Esophagus squamous epithelium (tissue), 5 donors: Measurements from ENCODE around the gene PEX14. TPM values are rescaled to one million over a fixed set of nuclear protein-coding genes. Genes with fewer than 3 reads are reported as not detected.

ENCODE experiments used
- DNase-seq: peaks from one replicate; lab custom pipeline; 2025; lab: John Stamatoyannopoulos, UW
- H3K27ac ChIP-seq, 4 donors: fragments of 200-600 bp; sonication (generic); one replicate each; pipeline ENCODE4 v1.5.1; 2016 to 2019; ENCODE audit warnings: mild to moderate bottlenecking in 1 of 4
- H3K27me3 ChIP-seq, 4 donors: fragments of 200-600 bp; sonication (generic); 1 replicate in 3 of 4; 2 replicates in 1 of 4; pipeline versions ENCODE4 v1.5.1 to v1.6.0; 2017 to 2021; ENCODE audit warnings: antibody characterized with exemption in 1 of 4
- H3K36me3 ChIP-seq, 3 donors: fragments of 200-600 bp; sonication (generic); one replicate each; pipeline ENCODE4 v1.5.1; 2016 to 2019
- H3K4me1 ChIP-seq, 3 donors: fragments of 200-600 bp; sonication (generic); one replicate each; pipeline ENCODE4 v1.5.1; 2017 to 2019
- H3K4me3 ChIP-seq, 4 donors: fragments of 200-600 bp; sonication (generic); 1 replicate in 3 of 4; 2 replicates in 1 of 4; pipeline ENCODE4 v1.5.1; 2016 to 2019; ENCODE audit warnings: mild to moderate bottlenecking in 2 of 4, moderate library complexity in 1 of 4
- H3K9me3 ChIP-seq, 3 donors: fragments of 200-600 bp; sonication (generic); one replicate each; pipeline ENCODE4 v1.5.1; 2016 to 2019
- POLR2A ChIP-seq, 4 donors: fragments of 450-650 bp; IDR thresholded peaks; one replicate each; pipeline ENCODE4 v1.6.1; 2017; ENCODE audit warnings: antibody characterized with exemption in 4 of 4, mild to moderate bottlenecking in 4 of 4, moderate library complexity in 3 of 4
- WGBS, 2 donors: methylation state at CpG; one replicate each; pipeline ENCODE4 v1.1.5; 2018; 5-methylcytosine and 5-hydroxymethylcytosine counted together
- intact Hi-C: fragments of 100-400 bp; cut with DNase I; formaldehyde crosslinking; loops from one replicate; pipeline ENCODE4 v1.15.0; 2022
- total RNA-seq, 4 donors: library from RNA; depleted of rRNA; stranded (reverse); fragments of >200 nt; gene quantifications; one replicate each; pipeline ENCODE4 v1.1.0, GENCODE V29; 2016
- TF ChIP-seq, protein P1 (sequence below), 6 experiments: fragments of 450-650 bp in 4 of 6; fragments of 200-600 bp in 2 of 6; sonication (generic) in 2 of 6; IDR thresholded peaks; one replicate each; pipeline ENCODE4 v1.5.1; 2016 to 2019; ENCODE audit warnings: antibody characterized with exemption in 6 of 6, mild to moderate bottlenecking in 4 of 6, moderate library complexity in 4 of 6
- donor health status: DM: yes; HTN: yes; CAD: no.

PEX14 gene
- total RNA-seq, 4 donors from 2014 or later, result 9.4 to 22.9 (median 15.2) TPM

DNA sequence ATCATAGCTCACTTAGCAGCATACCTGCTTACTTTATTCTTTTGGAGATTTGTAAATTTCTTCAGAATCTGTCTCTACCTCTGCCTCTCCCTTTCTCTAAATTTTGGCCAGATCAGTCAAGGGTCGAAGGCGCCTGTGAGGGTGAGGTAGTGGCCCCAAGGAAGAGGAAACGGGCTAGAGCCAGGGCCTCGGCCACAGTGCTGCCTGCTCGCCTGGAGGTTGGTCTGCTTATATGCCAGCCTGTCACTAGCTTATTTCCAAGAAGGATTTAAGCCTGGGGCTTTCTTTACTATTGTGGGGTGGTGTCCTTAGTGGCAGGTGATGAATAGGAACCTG is 19.6 kb downstream of the PEX14 start:
- peak overlapping the region in 1 of 4 donors; percentile 94 for H3K27ac ChIP-seq
- no peaks in the 10 kb centered on the region for H3K9me3 ChIP-seq
- intact Hi-C loops, result loop anchor here (5.0 kb wide), 1 partner anchor 62 kb away; the partner anchor contains the start of gene CENPS
- no peak for DNase-seq
- H3K27me3 ChIP-seq, result no peaks in the 10 kb centered on the region
- 60 to 77% methylated on average over 4 to 5 of the region's 5 CpGs for WGBS, 2 donors
- H3K4me3 ChIP-seq, result no peak overlapping the region
- no peak for TF ChIP-seq POLR2A (IDR thresholded peaks at IDR 0.05)
- TF ChIP-seq, protein P1, sequence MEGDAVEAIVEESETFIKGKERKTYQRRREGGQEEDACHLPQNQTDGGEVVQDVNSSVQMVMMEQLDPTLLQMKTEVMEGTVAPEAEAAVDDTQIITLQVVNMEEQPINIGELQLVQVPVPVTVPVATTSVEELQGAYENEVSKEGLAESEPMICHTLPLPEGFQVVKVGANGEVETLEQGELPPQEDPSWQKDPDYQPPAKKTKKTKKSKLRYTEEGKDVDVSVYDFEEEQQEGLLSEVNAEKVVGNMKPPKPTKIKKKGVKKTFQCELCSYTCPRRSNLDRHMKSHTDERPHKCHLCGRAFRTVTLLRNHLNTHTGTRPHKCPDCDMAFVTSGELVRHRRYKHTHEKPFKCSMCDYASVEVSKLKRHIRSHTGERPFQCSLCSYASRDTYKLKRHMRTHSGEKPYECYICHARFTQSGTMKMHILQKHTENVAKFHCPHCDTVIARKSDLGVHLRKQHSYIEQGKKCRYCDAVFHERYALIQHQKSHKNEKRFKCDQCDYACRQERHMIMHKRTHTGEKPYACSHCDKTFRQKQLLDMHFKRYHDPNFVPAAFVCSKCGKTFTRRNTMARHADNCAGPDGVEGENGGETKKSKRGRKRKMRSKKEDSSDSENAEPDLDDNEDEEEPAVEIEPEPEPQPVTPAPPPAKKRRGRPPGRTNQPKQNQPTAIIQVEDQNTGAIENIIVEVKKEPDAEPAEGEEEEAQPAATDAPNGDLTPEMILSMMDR (IDR thresholded peaks at IDR 0.05), result no peak
- peaks cover 0 to 19% (median 0%) of the 10 kb centered on the region in 3 donors for H3K36me3 ChIP-seq
- peaks cover 11 to 39% (median 20%) of the 10 kb centered on the region in 3 donors for H3K4me1 ChIP-seq

DNA sequence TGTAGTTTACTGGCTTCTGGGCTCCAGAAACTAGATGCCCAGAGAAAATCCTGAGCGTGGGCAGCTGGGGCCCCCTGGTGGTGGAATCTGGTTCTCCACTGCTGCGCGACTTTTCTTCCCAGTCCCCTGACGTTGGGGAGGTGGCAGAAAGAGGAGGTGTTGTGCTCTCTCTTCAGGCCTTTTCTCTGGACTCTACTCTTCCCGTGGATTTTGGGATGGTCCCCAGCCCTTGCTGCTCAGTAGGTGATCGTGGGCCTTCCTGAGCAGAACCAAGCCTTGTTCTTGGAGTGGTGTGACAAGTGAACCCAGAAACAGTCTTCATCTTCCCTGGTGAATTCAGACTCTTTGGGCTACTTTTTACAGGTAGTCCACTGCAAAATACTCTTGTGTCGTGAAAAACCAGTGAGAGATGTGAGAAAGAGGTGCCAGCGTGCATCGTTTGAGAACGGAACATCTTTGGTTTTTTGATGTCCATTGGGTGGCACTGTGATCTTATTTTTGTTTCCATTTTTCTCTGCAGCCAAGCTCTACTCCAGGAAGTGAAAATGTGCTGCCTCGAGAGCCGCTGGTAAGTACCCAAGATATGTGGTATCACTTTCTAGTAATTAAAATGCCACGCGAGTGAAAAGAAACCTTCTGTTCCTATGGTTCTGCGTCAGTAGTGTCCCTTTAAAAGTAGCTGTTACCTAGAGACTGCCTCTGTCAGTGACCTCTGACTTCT is 20.2 kb downstream of the PEX14 start:
- no peak for DNase-seq
- Histone ChIP-seq H3K9me3 (no peaks in the 10 kb centered on the region), H3K27ac (peak overlapping the region; percentile 88 to 94 (median 92)), H3K27me3 (no peaks in the 10 kb centered on the region), H3K4me1 (peaks cover 11 to 34% (median 20%) of the 10 kb centered on the region in 3 donors), H3K36me3 (peaks cover 0 to 14% (median 0%) of the 10 kb centered on the region in 3 donors), H3K4me3 (peak overlapping the region in 3 of 4 donors; percentile 25 to 51 (median 26))
- 0 to 8% methylated on average over 10 to 11 of the region's 15 CpGs for WGBS, 2 donors
- TF ChIP-seq, protein P1 (IDR thresholded peaks at IDR 0.05), result peak; percentile 80 to 97 (median 96)
- TF ChIP-seq POLR2A (IDR thresholded peaks at IDR 0.05), result no peak
- intact Hi-C loops, result loop anchor here (5.0 kb wide), 1 partner anchor 63 kb away; the partner anchor contains the start of gene CENPS

DNA sequence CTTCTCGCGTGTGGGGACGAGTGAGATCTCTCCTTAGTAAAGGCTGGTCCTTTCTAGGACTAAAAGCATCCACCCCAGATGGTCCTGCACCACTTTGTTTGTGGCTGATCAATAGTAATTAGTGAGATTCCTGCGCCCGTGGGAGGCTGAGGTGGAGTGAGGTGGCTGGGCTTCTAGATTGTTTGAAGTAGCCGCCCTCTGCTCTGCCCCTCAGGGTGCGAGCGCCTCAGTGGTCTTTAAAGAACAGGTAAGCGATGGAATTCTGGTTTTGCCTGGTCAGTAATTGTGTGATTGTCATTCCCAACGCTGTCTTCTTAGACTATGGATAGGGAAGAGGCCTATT is 20.7 kb downstream of the PEX14 start:
- Histone ChIP-seq H3K4me3 (peak overlapping the region in 3 of 4 donors; percentile 25 to 51 (median 26)), H3K27me3 (no peaks in the 10 kb centered on the region)
- DNase-seq, result no peak

DNA sequence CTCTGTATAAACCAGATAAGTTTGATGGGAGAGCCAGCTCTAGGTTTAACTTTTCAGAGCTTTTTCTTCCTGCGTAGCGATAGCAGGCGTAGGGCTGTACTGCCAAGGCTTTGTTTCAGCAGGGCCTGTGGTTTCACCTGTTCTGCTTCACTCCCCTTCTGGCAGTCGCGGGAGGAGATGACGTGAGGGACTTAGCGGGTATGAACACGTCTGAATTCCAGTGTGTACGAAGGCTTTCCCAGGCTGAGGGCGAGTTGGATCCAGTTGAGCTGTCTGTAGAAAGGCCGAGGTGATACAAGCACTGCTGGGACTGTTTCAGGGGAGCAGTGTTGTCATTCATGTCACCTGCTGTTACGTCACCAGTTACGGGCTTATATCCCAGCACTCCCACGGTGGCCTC is 21.2 kb downstream of the PEX14 start:
- H3K9me3 ChIP-seq, result no peaks in the 10 kb centered on the region
- no peaks in the 10 kb centered on the region for H3K27me3 ChIP-seq
- TF ChIP-seq, protein P1 (IDR thresholded peaks at IDR 0.05), result no peak
- peak in 1 of 4 donors; percentile 53 for TF ChIP-seq POLR2A (IDR thresholded peaks at IDR 0.05)
- H3K4me1 ChIP-seq, result peaks cover 11 to 41% (median 20%) of the 10 kb centered on the region in 3 donors
- no peak for DNase-seq
- 38 to 69% methylated on average over 4 to 9 of the region's 14 CpGs for WGBS, 2 donors
- peaks cover 0 to 6% (median 0%) of the 10 kb centered on the region in 3 donors for H3K36me3 ChIP-seq
- peak overlapping the region; percentile 88 to 94 (median 92) for H3K27ac ChIP-seq
- H3K4me3 ChIP-seq, result peak overlapping the region in 2 of 4 donors; percentile 25 to 51
- intact Hi-C loops, result no loop called here

More for the DNA sequence above, 20.7 kb downstream of the PEX14 start:
- WGBS, 2 donors, result 35 to 56% methylated on average over 10 of the region's 10 CpGs
- H3K4me1 ChIP-seq, result peaks cover 11 to 37% (median 20%) of the 10 kb centered on the region in 3 donors
- peaks cover 0 to 8% (median 0%) of the 10 kb centered on the region in 3 donors for H3K36me3 ChIP-seq
- H3K27ac ChIP-seq, result peak overlapping the region; percentile 88 to 94 (median 92)
- no peaks in the 10 kb centered on the region for H3K9me3 ChIP-seq
- TF ChIP-seq, protein P1 (IDR thresholded peaks at IDR 0.05), result no peak
- no peak for TF ChIP-seq POLR2A (IDR thresholded peaks at IDR 0.05)
- intact Hi-C loops, result no loop called here

DNA sequence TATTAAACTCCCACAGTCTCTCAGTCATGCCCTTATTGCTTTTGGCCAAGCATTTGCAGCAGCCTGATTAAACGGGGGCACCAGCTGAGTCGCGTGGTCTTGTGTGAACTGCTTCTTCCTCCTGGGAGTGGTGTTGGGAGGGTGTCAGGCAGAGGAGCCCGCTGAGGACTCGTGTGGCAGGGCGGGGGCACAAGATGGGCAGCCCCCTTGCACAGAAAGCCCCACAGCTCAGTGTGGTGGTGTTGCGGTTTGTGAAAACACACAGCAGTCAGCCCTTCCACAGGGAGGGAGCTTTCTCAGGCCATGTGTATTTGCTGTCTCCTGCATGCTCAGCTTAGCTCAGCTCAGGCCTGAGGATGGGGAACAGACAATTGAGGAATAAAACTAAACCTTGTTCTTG is 22.4 kb downstream of the PEX14 start:
- H3K4me1 ChIP-seq, result peaks cover 11 to 42% (median 20%) of the 10 kb centered on the region in 3 donors
- H3K27ac ChIP-seq, result peak overlapping the region in 2 of 4 donors; percentile 93 to 94
- intact Hi-C loops, result no loop called here
- H3K36me3 ChIP-seq, result peaks cover 0 to 6% (median 0%) of the 10 kb centered on the region in 3 donors
- H3K9me3 ChIP-seq, result no peaks in the 10 kb centered on the region
- WGBS, 2 donors, result 46 to 84% methylated on average over 3 to 4 of the region's 7 CpGs
- TF ChIP-seq, protein P1 (IDR thresholded peaks at IDR 0.05), result no peak
- TF ChIP-seq POLR2A (IDR thresholded peaks at IDR 0.05), result no peak
- H3K4me3 ChIP-seq, result no peak overlapping the region
- no peaks in the 10 kb centered on the region for H3K27me3 ChIP-seq
- no peak for DNase-seq
